ENCODE data around the gene CAMSAP3.

CAMSAP3 gene

GRCh38 chr19:7646426-7646700 lies 50.7 kb downstream of the CAMSAP3 start:
- H3K4me3 ChIP-seq (ENCODE audit: low read depth, low read length, poor library complexity, severe bottlenecking) = no peak overlapping the region
- TF ChIP-seq, protein P1, sequence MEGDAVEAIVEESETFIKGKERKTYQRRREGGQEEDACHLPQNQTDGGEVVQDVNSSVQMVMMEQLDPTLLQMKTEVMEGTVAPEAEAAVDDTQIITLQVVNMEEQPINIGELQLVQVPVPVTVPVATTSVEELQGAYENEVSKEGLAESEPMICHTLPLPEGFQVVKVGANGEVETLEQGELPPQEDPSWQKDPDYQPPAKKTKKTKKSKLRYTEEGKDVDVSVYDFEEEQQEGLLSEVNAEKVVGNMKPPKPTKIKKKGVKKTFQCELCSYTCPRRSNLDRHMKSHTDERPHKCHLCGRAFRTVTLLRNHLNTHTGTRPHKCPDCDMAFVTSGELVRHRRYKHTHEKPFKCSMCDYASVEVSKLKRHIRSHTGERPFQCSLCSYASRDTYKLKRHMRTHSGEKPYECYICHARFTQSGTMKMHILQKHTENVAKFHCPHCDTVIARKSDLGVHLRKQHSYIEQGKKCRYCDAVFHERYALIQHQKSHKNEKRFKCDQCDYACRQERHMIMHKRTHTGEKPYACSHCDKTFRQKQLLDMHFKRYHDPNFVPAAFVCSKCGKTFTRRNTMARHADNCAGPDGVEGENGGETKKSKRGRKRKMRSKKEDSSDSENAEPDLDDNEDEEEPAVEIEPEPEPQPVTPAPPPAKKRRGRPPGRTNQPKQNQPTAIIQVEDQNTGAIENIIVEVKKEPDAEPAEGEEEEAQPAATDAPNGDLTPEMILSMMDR (IDR thresholded peaks at IDR 0.05; ENCODE audit: low read length) = no peak
- TF ChIP-seq EZH2 (IDR thresholded peaks at IDR 0.05; ENCODE audit: borderline replicate concordance, low read length) = no peak
- 0 out of 2 replicates have a peak, but pooled peaks cover 3% of the 10 kb centered on the region for H3K27me3 ChIP-seq (ENCODE audit: insufficient read depth, low read length)
- no peaks in the 10 kb centered on the region for H3F3A ChIP-seq (ENCODE audit: insufficient read depth, low read length)
- no peak overlapping the region for H3K27ac ChIP-seq (ENCODE audit: low read depth, low read length, poor library complexity, severe bottlenecking)
- H4K20me1 ChIP-seq (ENCODE audit: insufficient read depth, low read length) = no peaks in the 10 kb centered on the region
- H3K9me2 ChIP-seq (ENCODE audit: low read depth, low read length) = no peaks in the 10 kb centered on the region
- no peak overlapping the region for H2AFZ ChIP-seq (ENCODE audit: low read length)
- no peaks in the 10 kb centered on the region for H3K4me1 ChIP-seq (ENCODE audit: insufficient read depth, low read length, severe bottlenecking)
- H3K4me2 ChIP-seq (ENCODE audit: low read length) = no peak overlapping the region
- H3K9me3 ChIP-seq (ENCODE audit: low read length) = no peaks in the 10 kb centered on the region
- no peak overlapping the region for H3K9ac ChIP-seq (ENCODE audit: low read length)
- H3K36me3 ChIP-seq (ENCODE audit: insufficient read depth, low read length) = peaks cover 26% of the 10 kb centered on the region
- H3K79me2 ChIP-seq (ENCODE audit: insufficient read depth, low read length) = no peaks in the 10 kb centered on the region

GRCh38 chr19:7647156-7647555 lies 51.5 kb downstream of the CAMSAP3 start:
- Histone ChIP-seq H3K9me2 (ENCODE audit: low read depth, low read length) (no peaks in the 10 kb centered on the region), H4K20me1 (ENCODE audit: insufficient read depth, low read length) (no peaks in the 10 kb centered on the region), H3K4me2 (ENCODE audit: low read length) (no peak overlapping the region), H3F3A (ENCODE audit: insufficient read depth, low read length) (no peaks in the 10 kb centered on the region), H3K9ac (ENCODE audit: low read length) (no peak overlapping the region), H3K27me3 (ENCODE audit: insufficient read depth, low read length) (0 out of 2 replicates have a peak, but pooled peaks cover 3% of the 10 kb centered on the region), H3K4me1 (ENCODE audit: insufficient read depth, low read length, severe bottlenecking) (peaks cover 1% of the 10 kb centered on the region), H3K4me3 (ENCODE audit: low read depth, low read length, poor library complexity, severe bottlenecking) (no peak overlapping the region), H3K9me3 (ENCODE audit: low read length) (no peaks in the 10 kb centered on the region), H3K36me3 (ENCODE audit: insufficient read depth, low read length) (peaks cover 26% of the 10 kb centered on the region), H3K27ac (ENCODE audit: low read depth, low read length, poor library complexity, severe bottlenecking) (no peak overlapping the region), H2AFZ (ENCODE audit: low read length) (no peak overlapping the region), H3K79me2 (ENCODE audit: insufficient read depth, low read length) (no peaks in the 10 kb centered on the region)
- TF ChIP-seq EZH2 (IDR thresholded peaks at IDR 0.05; ENCODE audit: borderline replicate concordance, low read length) = no peak
- TF ChIP-seq, protein P1 (IDR thresholded peaks at IDR 0.05; ENCODE audit: low read length) = no peak

DNA sequence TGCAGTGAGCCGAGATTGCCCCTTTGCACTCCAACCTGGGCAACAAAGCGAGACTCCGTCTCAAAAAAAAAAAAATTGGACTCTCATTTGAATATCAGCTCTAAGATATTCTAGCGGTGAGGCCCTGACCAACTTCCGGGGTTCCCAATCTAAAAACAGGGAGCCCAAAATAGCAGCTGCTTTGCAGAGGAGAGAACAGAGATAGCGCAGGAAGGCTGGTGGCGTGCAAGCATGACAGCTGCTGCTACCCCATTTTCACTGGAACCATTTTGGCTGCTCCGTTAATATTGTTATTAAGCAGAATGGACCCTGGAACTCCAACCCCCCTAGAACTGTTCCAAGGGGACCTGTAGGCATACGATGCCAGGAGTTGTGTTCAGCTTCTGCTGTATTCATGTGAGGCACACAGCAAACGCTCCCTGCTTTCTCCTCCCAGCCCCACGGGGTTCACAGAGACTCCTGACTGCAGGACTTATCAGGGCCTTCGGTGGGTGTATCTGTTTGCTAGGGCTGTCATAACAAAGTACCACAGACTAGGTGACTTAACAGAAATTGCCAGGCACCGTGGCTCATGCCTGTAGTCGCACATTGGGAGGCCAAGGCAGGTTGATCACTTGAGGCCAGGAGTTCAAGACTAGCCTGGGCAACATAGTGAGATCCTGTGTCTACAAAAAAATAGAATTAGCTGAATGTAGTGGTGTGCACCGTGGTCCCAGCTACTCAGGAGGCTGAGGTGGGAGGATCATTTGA lies 52.8 kb downstream of the CAMSAP3 start:
- Histone ChIP-seq H3K4me3 (ENCODE audit: low read depth, low read length, poor library complexity, severe bottlenecking) (no peak overlapping the region), H3K27me3 (ENCODE audit: insufficient read depth, low read length) (0 out of 2 replicates have a peak, but pooled peaks cover 6% of the 10 kb centered on the region), H4K20me1 (ENCODE audit: insufficient read depth, low read length) (no peaks in the 10 kb centered on the region), H3K4me2 (ENCODE audit: low read length) (no peak overlapping the region), H3K79me2 (ENCODE audit: insufficient read depth, low read length) (no peaks in the 10 kb centered on the region), H2AFZ (ENCODE audit: low read length) (no peak overlapping the region), H3K27ac (ENCODE audit: low read depth, low read length, poor library complexity, severe bottlenecking) (no peak overlapping the region), H3K9ac (ENCODE audit: low read length) (no peak overlapping the region), H3K9me3 (ENCODE audit: low read length) (no peaks in the 10 kb centered on the region), H3K36me3 (ENCODE audit: insufficient read depth, low read length) (peaks cover 26% of the 10 kb centered on the region), H3K9me2 (ENCODE audit: low read depth, low read length) (no peaks in the 10 kb centered on the region), H3F3A (ENCODE audit: insufficient read depth, low read length) (no peaks in the 10 kb centered on the region), H3K4me1 (ENCODE audit: insufficient read depth, low read length, severe bottlenecking) (peaks cover 5% of the 10 kb centered on the region)
- TF ChIP-seq, protein P1 (IDR thresholded peaks at IDR 0.05; ENCODE audit: low read length) = no peak
- TF ChIP-seq EZH2 (IDR thresholded peaks at IDR 0.05; ENCODE audit: borderline replicate concordance, low read length) = no peak
